ENCODE data around the gene DNER.
"Not testable (repeated sequence)": the region's sequence is repeated elsewhere in the genome, so short reads cannot be mapped to it uniquely, and the experiment has no call there.

Gene DNER, protein sequence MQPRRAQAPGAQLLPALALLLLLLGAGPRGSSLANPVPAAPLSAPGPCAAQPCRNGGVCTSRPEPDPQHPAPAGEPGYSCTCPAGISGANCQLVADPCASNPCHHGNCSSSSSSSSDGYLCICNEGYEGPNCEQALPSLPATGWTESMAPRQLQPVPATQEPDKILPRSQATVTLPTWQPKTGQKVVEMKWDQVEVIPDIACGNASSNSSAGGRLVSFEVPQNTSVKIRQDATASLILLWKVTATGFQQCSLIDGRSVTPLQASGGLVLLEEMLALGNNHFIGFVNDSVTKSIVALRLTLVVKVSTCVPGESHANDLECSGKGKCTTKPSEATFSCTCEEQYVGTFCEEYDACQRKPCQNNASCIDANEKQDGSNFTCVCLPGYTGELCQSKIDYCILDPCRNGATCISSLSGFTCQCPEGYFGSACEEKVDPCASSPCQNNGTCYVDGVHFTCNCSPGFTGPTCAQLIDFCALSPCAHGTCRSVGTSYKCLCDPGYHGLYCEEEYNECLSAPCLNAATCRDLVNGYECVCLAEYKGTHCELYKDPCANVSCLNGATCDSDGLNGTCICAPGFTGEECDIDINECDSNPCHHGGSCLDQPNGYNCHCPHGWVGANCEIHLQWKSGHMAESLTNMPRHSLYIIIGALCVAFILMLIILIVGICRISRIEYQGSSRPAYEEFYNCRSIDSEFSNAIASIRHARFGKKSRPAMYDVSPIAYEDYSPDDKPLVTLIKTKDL

DNA sequence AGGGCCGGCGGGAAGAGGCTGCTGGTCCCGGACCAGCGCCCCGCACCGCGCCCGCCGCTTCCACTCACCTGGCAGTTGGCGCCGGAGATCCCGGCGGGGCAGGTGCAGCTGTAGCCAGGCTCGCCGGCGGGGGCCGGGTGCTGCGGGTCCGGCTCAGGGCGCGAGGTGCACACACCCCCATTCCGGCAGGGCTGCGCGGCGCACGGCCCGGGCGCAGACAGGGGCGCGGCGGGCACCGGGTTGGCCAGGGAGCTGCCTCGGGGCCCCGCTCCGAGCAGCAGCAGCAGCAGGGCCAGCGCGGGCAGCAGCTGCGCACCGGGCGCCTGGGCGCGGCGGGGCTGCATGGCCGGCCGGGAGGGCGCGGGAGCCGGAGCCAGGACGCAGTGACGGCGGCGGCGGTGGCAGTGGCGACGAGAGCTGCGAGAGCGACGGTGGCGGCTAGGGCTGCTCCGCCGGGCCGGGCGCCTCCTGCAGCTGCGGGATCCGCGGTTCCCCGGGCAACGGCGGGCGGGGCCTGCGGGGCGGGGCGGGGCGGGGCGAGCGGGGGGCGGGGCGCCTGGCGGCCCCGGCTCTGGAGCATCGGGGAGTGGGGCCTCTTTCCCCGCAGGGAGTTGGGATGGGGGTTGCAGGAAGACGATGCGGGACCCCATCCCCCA is at the start of gene DNER:
DNER (minus strand) TSS at position 476 of the 656 bp plus-strand sequence; CDS start at position 344, 132 bp downstream.
- no peak for DNase-seq

DNA sequence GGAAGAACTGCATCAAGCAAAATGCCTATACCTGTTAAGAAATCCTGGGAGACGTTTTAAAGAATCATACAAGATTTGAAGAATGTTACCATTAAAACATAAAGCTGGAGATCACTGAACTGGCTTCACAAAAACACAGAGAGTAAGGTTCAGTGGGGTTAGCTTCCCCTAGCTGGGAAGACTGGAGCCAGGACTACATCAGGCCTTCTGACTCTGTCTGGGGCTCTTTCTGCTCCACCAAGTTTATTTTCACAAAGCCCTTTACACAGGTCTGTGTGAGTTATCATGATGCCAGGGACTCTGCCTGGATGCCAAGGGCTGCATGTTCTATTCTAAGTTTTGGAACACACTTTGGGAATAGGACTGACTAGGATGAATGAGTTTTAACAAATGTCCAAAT is 47.3 kb upstream of the DNER start:
- no peak for DNase-seq

GRCh38 chr2:229757462-229757861 is 43.1 kb upstream of the DNER start:
- DNase-seq: not testable (repeated sequence)

DNA sequence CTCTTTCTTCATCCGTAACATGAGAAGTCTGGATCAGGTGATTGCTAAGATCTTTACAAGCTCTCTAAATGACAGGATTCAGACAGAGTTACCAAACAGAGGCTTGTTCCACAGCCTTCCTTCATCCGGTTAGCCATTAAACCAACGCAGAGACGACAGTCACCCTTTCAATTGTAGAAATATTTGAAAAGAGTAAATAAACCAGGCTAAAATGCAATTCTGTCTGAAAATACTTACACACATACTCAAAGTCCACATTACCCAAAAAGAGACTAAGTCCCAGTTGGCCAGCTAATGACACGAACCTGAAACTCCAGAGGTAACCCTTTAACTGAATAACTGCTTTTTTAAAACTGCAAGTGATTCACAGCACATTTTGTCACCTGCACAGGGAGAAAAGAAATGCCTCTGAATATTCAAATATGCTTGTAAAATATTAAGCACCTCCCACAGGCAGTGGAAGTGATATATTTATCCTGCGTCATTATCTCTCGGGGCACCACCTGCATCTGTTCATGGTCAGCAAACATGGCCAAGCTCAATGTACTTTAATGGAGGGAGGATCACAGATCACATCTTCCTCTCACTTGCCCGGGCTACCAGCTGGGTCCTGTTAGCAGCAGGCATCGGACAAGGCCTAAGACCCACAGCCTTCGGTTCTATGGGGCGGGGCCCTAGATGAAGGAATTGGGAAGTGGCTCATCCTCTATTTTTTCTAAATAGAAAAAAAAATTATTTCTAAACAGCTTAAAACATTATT is 38.8 kb upstream of the DNER start:
- no peak for DNase-seq

DNA sequence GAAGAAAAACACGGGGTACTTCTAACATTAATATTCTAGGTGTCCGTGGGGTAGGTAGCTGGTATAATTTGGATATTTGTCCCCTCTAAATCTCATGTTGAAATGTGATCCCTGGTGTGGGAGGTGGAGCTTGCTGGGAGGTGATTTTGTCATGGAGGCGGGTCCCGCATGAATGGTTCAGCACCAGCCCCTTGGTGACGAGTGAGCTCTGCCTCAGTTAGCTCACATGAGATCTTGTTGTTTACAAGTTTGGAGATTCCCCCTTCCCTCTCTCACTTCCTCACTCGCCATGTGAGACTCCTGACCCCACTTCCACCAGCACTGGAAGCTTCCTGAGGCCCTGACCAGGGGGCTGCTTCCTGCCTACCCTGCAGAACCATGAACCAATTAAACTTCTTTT is 35.4 kb upstream of the DNER start:
- no peak for DNase-seq

GRCh38 chr2:229748950-229749349 is 34.6 kb upstream of the DNER start:
- no peak for DNase-seq

DNA sequence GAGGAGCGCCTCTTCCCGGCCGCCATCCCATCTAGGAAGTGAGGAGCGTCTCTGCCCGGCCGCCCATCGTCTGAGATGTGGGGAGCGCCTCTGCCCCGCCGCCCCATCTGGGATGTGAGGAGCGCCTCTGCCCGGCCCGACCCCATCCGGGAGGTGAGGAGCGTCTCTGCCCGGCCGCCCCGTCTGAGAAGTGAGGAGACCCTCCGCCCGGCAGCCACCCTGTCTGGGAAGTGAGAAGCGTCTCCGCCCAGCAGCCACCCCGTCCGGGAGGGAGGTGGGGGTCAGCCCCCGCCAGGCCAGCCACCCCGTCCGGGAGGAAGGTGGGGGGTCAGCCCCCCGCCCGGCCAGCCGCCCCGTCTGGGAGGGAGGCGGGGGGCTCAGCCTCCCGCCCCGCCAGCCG is 28.3 kb upstream of the DNER start:
- DNase-seq: not testable (repeated sequence)

- DNase-seq: no peak
Observed at GRCh38 chr2:229740279-229740678, 25.9 kb upstream of the DNER start.

DNA sequence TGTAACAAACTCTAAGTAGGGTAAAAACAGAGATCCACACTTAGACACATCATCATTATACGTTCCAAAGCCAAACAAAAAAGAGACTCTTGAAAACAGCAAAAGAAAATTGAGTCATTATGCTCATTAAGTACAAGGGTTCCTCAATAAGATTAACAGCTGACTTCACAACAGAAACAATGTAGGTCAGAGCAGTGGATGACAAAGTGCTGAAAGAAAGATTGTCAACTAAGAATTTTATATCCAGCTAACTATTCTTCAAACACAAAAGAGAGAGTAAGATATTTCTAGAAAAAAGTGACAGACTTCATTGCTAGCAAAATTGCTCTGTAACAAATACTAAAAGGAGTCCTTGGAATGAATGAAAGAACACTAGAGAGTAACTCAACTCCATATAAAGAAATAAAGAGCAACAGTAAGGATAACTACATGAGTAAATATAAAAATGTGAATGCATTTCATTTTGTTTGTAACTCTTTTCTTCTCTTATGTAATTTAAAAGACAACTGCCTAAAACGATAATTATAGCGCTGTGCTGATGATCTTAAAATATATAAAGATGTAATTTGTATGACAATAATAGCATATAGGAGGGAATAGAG is 23.8 kb upstream of the DNER start:
- DNase-seq: no peak

DNA sequence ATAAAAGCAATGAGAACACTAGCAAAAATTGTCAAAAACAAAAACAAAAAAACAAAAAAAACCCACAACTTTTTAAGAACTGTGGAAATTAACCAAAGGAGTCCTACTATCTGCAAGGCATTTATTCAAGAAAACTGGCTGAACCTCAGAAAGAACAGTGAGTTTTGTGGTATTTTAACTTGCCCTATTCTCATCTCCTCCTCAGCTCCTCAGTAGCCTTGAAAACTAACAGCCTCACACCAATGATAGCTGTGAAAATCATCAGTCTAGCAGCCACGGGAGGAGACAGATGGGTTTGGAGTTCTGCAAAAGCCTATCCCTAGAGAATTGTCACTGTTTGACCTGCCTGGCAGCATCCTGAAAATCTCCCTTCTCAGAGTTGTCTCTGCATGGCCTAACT is 20.1 kb upstream of the DNER start:
- no peak for DNase-seq

GRCh38 chr2:229733611-229734245 is 19.4 kb upstream of the DNER start:
- no peak for DNase-seq

DNA sequence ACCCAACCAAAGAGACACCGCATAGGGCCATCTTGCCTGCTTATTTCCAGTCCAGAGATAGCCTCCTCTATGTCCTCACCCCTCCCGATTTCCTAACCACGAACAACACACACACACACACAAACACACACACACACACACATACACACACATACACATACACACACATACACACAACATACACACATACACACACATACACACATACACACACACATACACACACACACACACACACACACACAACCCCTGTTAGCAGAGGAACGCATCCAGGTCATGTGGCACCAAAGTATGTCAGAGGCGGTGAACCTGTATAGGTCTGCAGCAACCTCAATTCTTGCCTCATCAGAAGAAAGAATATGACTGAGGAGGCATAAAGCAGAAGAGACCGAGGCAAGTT is 18.5 kb upstream of the DNER start:
- no peak for DNase-seq

- no peak for DNase-seq
Observed at GRCh38 chr2:229731916-229732315, 17.6 kb upstream of the DNER start.

DNA sequence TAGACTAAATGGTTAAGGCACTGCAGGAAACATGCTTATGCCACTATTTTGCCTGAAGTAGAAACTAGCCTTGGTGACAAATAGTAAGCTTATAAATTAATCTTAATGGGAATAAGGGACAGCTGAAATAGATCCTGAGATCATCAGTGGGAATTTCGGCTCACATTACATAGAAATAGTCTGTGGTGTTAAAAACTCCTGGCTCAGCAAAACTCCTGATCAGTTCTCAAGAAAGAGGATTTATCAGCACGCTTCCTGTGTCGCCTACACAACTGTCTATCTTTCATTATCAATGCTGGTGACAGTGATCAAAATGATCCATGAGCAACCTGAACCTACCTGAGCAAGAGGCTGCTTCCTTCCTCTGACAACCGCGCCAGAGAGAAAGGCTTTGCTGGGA is 17.0 kb upstream of the DNER start:
- DNase-seq: no peak

DNA sequence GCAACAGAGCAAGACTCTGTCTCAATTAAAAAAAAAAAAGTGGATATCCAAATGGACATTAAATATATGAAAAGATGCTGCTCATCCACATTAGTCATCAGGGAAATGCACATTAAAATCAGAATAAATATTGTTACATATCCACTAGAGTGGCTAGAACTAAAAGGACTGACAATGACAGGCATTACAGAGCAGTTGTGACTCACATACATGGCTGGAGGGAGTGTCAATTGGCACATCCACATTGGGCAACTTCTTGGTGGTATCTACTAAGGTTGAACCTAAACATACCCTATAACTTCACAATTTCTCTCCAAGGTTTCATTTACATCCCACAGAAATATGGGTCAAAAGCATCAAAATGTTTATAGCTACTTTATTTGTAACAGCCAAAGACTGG is 14.0 kb upstream of the DNER start:
- no peak for DNase-seq

GRCh38 chr2:229726643-229727042 is 12.3 kb upstream of the DNER start:
- no peak for DNase-seq

DNA sequence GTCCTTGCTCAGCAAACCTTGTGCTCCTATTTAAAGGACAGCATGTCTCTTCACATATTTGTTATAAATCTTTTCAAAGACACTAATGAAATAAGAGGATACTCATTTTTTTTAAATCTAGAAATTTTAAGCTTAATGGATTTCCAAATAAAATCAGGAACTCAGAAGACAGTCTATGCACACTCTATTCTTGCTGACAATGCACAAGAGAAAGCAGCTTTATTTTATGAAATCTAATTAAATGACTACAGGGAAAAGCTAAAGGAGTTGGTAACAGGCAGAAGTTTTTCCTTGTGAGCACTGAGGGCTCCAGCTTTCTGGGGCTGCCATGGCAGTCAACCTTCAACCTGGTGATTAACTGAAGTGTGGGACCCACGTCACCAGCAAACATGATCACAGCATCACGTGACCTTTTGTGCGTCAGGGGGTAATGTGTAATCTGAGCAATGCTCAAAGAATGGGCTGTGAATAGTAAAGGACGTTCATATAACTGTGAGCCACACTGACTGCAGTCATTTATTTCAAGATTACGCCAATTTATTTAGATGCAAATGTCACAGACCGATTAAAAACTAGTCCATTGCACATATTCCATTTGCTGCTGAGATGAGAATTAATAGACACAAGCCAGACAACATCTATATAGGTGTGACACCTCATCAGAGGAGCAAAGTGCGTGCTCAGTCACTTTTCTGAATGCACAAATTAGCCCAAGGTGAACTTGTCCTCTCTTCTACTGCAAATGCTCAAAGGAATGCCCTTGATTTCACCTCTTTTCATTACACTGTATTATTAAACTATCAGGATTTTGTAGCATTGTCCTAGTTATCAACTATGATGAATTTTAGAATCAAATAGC is 11.6 kb upstream of the DNER start:
- DNase-seq: peak; percentile 35

- DNase-seq: not testable (repeated sequence)
Observed at GRCh38 chr2:229723192-229723591, 8.8 kb upstream of the DNER start.

DNA sequence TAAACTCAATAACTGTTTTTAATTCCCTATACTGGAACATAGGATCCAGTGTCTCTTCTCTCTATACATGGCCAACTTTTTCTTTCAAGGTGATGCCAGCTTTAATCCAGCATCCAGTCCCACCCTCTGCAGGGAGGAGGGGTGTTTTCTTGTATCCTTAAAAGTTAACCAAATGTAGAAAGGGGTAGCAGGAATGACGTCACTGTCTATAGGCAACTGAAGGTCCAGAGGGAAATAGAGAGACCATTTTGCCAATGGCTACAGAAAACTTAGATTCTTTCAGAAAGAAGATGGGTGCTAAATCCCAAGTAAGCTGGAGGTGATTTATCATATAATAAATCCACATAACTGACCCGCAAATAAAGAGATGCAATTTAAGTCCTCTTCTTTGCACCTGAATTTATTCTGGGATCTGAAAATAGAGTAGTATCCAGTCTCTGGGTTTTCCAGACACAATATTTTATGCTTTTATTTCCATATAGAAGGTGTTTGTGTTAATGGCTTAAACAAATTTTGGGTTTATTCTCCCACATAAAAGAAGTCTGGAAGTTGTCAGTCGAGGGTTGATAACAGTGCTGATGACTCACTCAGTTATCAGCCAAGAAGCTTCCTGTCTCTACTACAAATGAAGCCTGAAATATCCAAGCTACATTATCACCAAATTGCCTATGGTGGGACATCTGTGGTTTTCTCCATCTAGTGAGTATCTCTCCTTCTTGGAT is 5.7 kb upstream of the DNER start:
- DNase-seq: no peak

DNA sequence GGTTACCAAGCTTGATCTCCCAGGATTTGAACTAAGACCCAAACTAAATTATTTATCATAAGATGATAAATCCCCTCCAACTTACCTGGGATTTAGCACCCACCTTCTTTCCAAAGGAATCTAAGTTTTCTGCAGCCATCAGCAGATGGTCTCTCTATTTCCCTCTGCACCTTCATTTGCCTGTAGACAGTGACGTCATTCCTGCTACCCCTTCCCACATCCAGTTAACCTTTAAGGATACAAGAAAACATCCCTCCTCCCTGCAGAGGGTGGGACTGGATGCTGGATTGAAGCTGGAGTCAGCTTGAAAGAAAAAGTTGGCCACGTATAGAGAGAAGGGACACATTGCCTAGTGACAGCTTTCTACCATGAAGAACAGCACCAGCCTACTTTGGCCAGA is 3.7 kb upstream of the DNER start:
- no peak for DNase-seq

Data from kidney glomerular epithelial cell (primary cell).